IPS-18a (cell line): ENCODE measurements around the gene USP11.

Experiments
- H3K27ac ChIP-seq: one replicate; pipeline ENCODE4 v1.5.1; 2013; ENCODE audit warnings: low read length
- H3K27me3 ChIP-seq: one replicate; pipeline ENCODE4 v1.6.1; 2013; ENCODE audit warnings: mild to moderate bottlenecking, low read length; ENCODE audit not compliant: control insufficient read depth, insufficient read depth
- H3K36me3 ChIP-seq: one replicate; pipeline ENCODE4 v1.6.1; 2013; ENCODE audit warnings: low read depth, low read length; ENCODE audit not compliant: control insufficient read depth
- H3K4me1 ChIP-seq: one replicate; pipeline ENCODE4 v1.6.1; 2013; ENCODE audit warnings: low read depth, low read length; ENCODE audit not compliant: control insufficient read depth
- H3K4me3 ChIP-seq: one replicate; pipeline ENCODE4 v1.5.1; 2013; ENCODE audit warnings: low read length
- H3K9ac ChIP-seq: one replicate; pipeline ENCODE4 v1.6.1; 2013; ENCODE audit warnings: mild to moderate bottlenecking, low read length, moderate library complexity
- H3K9me3 ChIP-seq: one replicate; pipeline ENCODE4 v1.6.1; 2013; ENCODE audit warnings: low read depth, low read length; ENCODE audit not compliant: control insufficient read depth

USP11 gene

GRCh38 chrX:47228550-47229270 is 4.1 kb upstream of the USP11 start:
- Histone ChIP-seq H3K9me3 (peaks cover 18% of the 10 kb centered on the region), H3K4me1 (no peaks in the 10 kb centered on the region), H3K36me3 (peaks cover 51% of the 10 kb centered on the region), H3K27me3 (no peaks in the 10 kb centered on the region), H3K4me3 (no peak overlapping the region), H3K27ac (no peak overlapping the region), H3K9ac (no peak overlapping the region)

GRCh38 chrX:47229427-47229826 is 3.4 kb upstream of the USP11 start:
- Histone ChIP-seq H3K27ac (no peak overlapping the region), H3K4me1 (no peaks in the 10 kb centered on the region), H3K4me3 (no peak overlapping the region), H3K9ac (no peak overlapping the region), H3K9me3 (peaks cover 14% of the 10 kb centered on the region), H3K27me3 (no peaks in the 10 kb centered on the region), H3K36me3 (peaks cover 44% of the 10 kb centered on the region)

GRCh38 chrX:47230136-47230868 is 2.5 kb upstream of the USP11 start:
- H3K36me3 ChIP-seq = peaks cover 35% of the 10 kb centered on the region
- no peak overlapping the region for H3K27ac ChIP-seq
- H3K9ac ChIP-seq = no peak overlapping the region
- H3K27me3 ChIP-seq = no peaks in the 10 kb centered on the region
- H3K4me3 ChIP-seq = no peak overlapping the region
- no peaks in the 10 kb centered on the region for H3K4me1 ChIP-seq
- H3K9me3 ChIP-seq = peaks cover 11% of the 10 kb centered on the region

- H3K27me3 ChIP-seq = no peaks in the 10 kb centered on the region
- peaks cover 26% of the 10 kb centered on the region for H3K36me3 ChIP-seq
- H3K4me3 ChIP-seq = no peak overlapping the region
- H3K9me3 ChIP-seq = peaks cover 10% of the 10 kb centered on the region
- H3K9ac ChIP-seq = no peak overlapping the region
- H3K4me1 ChIP-seq = no peaks in the 10 kb centered on the region
- no peak overlapping the region for H3K27ac ChIP-seq
Measured at GRCh38 chrX:47231167-47231566, 1.6 kb upstream of the USP11 start.

- Histone ChIP-seq H3K36me3 (peaks cover 15% of the 10 kb centered on the region), H3K4me1 (no peaks in the 10 kb centered on the region), H3K27ac (peak overlapping the region; percentile 91), H3K27me3 (no peaks in the 10 kb centered on the region), H3K9ac (peak overlapping the region; percentile 97), H3K4me3 (peak overlapping the region; percentile 81), H3K9me3 (peaks cover 7% of the 10 kb centered on the region)
Measured at GRCh38 chrX:47232197-47232802, 509 bp upstream of the USP11 start.

GRCh38 chrX:47233333-47234113 is 714 bp downstream of the USP11 start:
- H3K27ac ChIP-seq = peak overlapping the region; percentile 68
- H3K4me3 ChIP-seq = peak overlapping the region; percentile 81
- peaks cover 5% of the 10 kb centered on the region for H3K36me3 ChIP-seq

GRCh38 chrX:47234583-47234982 is 1.8 kb downstream of the USP11 start:
- Histone ChIP-seq H3K4me3 (peak overlapping the region; percentile 81), H3K9ac (peak overlapping the region; percentile 97), H3K27ac (no peak overlapping the region), H3K27me3 (no peaks in the 10 kb centered on the region), H3K9me3 (peaks cover 7% of the 10 kb centered on the region), H3K4me1 (no peaks in the 10 kb centered on the region), H3K36me3 (peaks cover under 1% of the 10 kb centered on the region)

More at GRCh38 chrX:47233333-47234113, 714 bp downstream of the USP11 start:
- H3K9ac ChIP-seq = peak overlapping the region; percentile 97
- no peaks in the 10 kb centered on the region for H3K4me1 ChIP-seq
- peaks cover 7% of the 10 kb centered on the region for H3K9me3 ChIP-seq
- H3K27me3 ChIP-seq = no peaks in the 10 kb centered on the region

GRCh38 chrX:47235691-47236103 is 2.9 kb downstream of the USP11 start:
- Histone ChIP-seq H3K9ac (no peak overlapping the region), H3K27ac (no peak overlapping the region), H3K27me3 (no peaks in the 10 kb centered on the region)

GRCh38 chrX:47239199-47239598 is 6.4 kb downstream of the USP11 start:
- Histone ChIP-seq H3K27ac (no peak overlapping the region), H3K36me3 (peaks cover 31% of the 10 kb centered on the region), H3K4me1 (no peaks in the 10 kb centered on the region), H3K9me3 (no peaks in the 10 kb centered on the region), H3K4me3 (no peak overlapping the region), H3K9ac (no peak overlapping the region), H3K27me3 (no peaks in the 10 kb centered on the region)

More at GRCh38 chrX:47235691-47236103, 2.9 kb downstream of the USP11 start:
- Histone ChIP-seq H3K4me1 (no peaks in the 10 kb centered on the region), H3K4me3 (no peak overlapping the region), H3K9me3 (peaks cover 7% of the 10 kb centered on the region), H3K36me3 (peaks cover 9% of the 10 kb centered on the region)

- H3K4me1 ChIP-seq = no peaks in the 10 kb centered on the region
- H3K27me3 ChIP-seq = no peaks in the 10 kb centered on the region
- peaks cover 35% of the 10 kb centered on the region for H3K36me3 ChIP-seq
- no peak overlapping the region for H3K4me3 ChIP-seq
- H3K9ac ChIP-seq = no peak overlapping the region
- H3K27ac ChIP-seq = no peak overlapping the region
- no peaks in the 10 kb centered on the region for H3K9me3 ChIP-seq
Measured at GRCh38 chrX:47239898-47240545, 7.2 kb downstream of the USP11 start.

GRCh38 chrX:47240619-47241018 is 7.8 kb downstream of the USP11 start:
- H3K36me3 ChIP-seq = peaks cover 35% of the 10 kb centered on the region
- H3K9ac ChIP-seq = no peak overlapping the region
- H3K27me3 ChIP-seq = no peaks in the 10 kb centered on the region
- H3K4me3 ChIP-seq = no peak overlapping the region
- no peak overlapping the region for H3K27ac ChIP-seq
- H3K4me1 ChIP-seq = no peaks in the 10 kb centered on the region
- H3K9me3 ChIP-seq = no peaks in the 10 kb centered on the region
